ENCODE data around the gene GOT2.
"Not testable (repeated sequence)": the region's sequence is repeated elsewhere in the genome, so short reads cannot be mapped to it uniquely, and the experiment has no call there.

Gene GOT2

DNA sequence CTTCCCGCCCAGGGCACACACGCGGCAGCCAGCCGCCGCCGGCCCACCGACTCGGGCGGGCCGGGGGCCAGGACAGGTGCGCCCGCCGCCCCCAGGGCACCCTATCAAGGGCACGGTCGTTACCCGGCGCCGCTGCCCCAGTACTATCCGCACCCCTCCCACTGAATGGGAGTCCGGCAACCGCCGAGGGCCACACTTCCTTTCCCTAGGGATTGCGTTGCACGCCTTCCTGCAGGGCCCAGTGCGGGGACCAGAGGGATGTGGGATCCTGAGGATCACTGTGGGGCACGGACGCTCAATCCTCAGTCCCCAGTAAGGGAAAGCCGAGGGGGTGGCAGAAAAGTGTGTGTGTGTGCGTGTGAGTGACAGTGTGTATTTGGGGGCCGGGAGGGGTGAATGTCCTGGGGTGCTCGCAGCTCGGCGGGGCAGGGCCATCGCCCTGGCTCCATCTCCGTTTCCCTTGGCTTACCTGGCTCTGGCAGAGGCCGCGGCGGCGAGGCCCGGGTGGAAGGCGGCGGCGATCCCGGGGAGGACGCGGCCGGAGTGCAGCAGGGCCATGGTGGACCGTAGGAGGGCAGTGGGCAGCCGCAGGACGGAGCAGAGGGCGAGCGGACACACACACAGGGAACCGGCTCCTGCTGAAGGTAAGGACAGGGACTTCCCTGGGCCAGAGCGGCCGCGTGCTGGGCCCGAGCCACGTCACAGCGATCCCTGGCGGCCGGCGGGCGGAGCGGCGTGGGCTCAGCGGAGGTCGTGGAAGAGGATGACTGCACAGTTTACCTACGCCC is at the start of gene GOT2:
Gene GOT2 (minus strand): TSS at position 646 of the 788 bp plus-strand sequence. CDS start 88 bp downstream, at position 558.
- DNase-seq: peak; percentile 94 to 96
- TF ChIP-seq POLR2A (IDR thresholded peaks at IDR 0.05; ENCODE audit: low read length) (peak; percentile 80), GATA1 (IDR thresholded peaks at IDR 0.05; ENCODE audit: low read depth, low read length) (no peak)

GRCh38 chr16:58779291-58779690 is 45.2 kb upstream of the GOT2 start:
- DNase-seq: not testable (repeated sequence)

DNA sequence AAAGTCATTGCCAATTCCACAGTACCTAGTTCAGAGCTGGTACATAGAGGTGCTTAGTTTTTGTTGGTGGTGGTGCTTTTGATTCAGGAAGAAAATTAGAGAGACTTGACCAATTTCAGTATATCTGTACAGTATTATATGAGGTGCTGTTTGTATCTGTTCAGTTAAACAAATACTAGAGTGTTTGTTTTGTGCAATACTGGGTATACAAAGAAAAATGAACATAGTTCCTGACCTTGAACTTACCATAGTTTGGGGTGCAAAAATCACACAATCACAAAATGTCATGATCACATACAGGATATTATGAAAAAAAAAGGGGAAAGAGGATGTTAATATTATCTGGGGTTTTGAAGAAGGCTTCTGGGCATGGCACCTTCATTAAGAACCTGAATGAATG is 39.8 kb upstream of the GOT2 start:
- no peak for TF ChIP-seq POLR2A (IDR thresholded peaks at IDR 0.05; ENCODE audit: low read length)
- TF ChIP-seq GATA1 (IDR thresholded peaks at IDR 0.05; ENCODE audit: low read depth, low read length): no peak
- DNase-seq: no peak

- TF ChIP-seq GATA1 (IDR thresholded peaks at IDR 0.05; ENCODE audit: low read depth, low read length) (no peak), POLR2A (IDR thresholded peaks at IDR 0.05; ENCODE audit: low read length) (no peak)
- DNase-seq: no peak
Measured at GRCh38 chr16:58768145-58768544, 34.0 kb upstream of the GOT2 start.

GRCh38 chr16:58767581-58767980 is 33.5 kb upstream of the GOT2 start:
- TF ChIP-seq GATA1 (IDR thresholded peaks at IDR 0.05; ENCODE audit: low read depth, low read length) (no peak), POLR2A (IDR thresholded peaks at IDR 0.05; ENCODE audit: low read length) (no peak)

GRCh38 chr16:58756650-58757332 is 22.7 kb upstream of the GOT2 start:
- DNase-seq: no peak
- TF ChIP-seq GATA1 (IDR thresholded peaks at IDR 0.05; ENCODE audit: low read depth, low read length) (no peak), POLR2A (IDR thresholded peaks at IDR 0.05; ENCODE audit: low read length) (no peak)

More at GRCh38 chr16:58767581-58767980, 33.5 kb upstream of the GOT2 start:
- no peak for DNase-seq

DNA sequence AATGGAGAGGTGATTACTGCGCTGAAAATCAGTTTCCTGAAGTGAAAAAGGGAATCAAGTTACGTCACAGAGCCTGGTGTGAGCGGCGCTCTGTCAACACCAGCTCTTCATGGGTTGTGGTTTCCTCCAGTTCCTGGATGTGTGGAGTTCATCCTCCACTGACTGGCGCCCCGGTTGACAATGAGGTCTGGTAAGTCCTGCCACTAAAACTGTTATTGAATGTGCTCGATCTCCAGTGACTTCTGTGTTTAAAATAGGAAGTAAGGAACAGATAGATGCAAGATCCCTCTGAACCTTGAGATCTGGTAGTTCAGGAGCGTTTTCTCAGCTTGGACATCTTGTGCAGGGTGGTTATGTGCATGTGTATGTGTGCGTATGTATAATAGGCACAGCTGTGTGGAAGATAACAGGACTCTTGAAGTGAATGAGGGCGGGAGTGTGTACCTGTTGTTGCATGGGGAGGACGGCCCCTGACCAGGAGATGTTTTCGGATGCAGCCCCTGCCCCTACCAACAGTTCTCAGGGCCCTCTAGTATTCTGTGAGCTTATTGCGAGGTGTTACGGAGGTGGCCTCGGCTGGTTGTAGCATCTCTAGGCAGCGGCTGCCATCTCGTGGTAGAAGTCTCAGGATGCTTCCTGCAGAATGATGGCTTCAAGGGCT is 22.0 kb upstream of the GOT2 start:
- no peak for TF ChIP-seq GATA1 (IDR thresholded peaks at IDR 0.05; ENCODE audit: low read depth, low read length)
- no peak for TF ChIP-seq POLR2A (IDR thresholded peaks at IDR 0.05; ENCODE audit: low read length)
- peak; percentile 85 to 91 for DNase-seq

DNA sequence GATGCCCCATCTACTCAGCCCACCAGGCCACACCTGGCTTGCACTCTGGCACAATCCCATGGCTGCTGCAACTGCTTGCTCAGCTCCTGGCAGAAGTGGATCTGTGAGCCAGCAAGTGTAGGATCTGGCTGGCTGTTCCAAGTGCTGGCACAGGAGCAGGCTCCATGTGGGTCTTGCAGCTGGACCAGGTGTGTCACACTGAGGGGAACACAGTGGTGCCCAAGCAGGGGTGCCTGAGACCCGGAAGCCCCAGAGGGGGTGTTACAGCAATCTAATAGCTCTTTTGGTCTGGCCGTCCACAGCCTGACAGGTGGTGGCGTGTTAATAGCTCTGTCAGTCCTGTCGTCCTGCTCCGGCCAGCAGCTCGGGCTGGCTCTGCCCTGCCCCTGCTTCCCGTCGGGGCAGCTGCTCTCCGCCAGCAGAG is 19.6 kb upstream of the GOT2 start:
- TF ChIP-seq POLR2A (IDR thresholded peaks at IDR 0.05; ENCODE audit: low read length) (no peak), GATA1 (IDR thresholded peaks at IDR 0.05; ENCODE audit: low read depth, low read length) (no peak)
- no peak for DNase-seq

DNA sequence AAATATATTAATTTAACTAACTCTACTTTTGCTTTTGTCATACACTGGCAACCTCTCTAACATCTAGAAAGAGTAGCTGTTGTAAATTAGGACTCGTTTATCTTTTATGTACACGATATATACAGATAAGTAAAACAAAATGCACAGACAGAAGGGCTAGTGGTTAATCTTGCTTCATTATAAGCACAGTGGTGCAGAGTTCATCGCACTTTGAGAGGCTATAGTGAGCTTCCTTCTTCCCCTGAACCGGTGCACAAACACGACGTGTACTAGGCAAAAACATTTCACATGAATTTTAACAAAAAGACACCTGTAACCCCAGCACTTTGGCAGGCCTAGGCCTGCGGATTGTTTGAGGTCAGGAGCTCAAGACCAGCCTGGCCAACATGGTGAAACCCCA is 10.4 kb upstream of the GOT2 start:
- TF ChIP-seq GATA1 (IDR thresholded peaks at IDR 0.05; ENCODE audit: low read depth, low read length): no peak
- no peak for TF ChIP-seq POLR2A (IDR thresholded peaks at IDR 0.05; ENCODE audit: low read length)
- DNase-seq: no peak

GRCh38 chr16:58741976-58742375 is 7.9 kb upstream of the GOT2 start:
- TF ChIP-seq GATA1 (IDR thresholded peaks at IDR 0.05; ENCODE audit: low read depth, low read length): no peak
- DNase-seq: no peak

GRCh38 chr16:58741166-58741565 is 7.0 kb upstream of the GOT2 start:
- no peak for DNase-seq
- TF ChIP-seq POLR2A (IDR thresholded peaks at IDR 0.05; ENCODE audit: low read length) (no peak), GATA1 (IDR thresholded peaks at IDR 0.05; ENCODE audit: low read depth, low read length) (no peak)

DNA sequence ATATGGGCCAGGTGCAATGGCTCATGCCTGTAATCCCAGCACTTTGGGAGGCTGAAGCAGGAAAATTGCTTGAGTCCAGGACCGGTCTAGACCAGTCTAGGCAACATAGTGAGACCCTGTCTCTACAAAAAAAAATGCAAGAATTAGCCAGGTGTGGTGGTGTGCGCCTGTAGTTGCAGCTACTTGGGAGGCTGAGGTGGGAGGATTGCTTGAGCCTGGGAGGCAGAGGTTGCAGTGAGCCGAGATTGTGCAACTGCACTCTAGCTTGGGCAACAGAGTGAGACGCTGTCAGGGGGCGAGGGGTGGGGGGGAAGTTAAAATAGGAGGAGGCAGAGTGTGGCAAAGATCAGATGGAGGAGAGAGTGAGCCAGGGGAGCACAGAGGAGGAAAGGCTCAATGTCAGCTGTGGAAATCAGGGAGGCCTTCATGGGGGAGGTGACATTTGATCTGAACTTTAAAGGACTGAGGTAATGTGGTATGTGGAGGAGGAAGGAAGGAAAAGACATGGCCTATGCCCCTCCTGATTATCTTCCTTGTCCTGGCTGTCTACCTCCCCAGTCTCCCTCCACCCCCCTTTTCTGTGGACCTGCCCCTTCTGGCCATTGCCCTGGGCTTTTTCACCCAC is 4.7 kb upstream of the GOT2 start:
- DNase-seq: no peak
- TF ChIP-seq POLR2A (IDR thresholded peaks at IDR 0.05; ENCODE audit: low read length) (no peak), GATA1 (IDR thresholded peaks at IDR 0.05; ENCODE audit: low read depth, low read length) (no peak)

GRCh38 chr16:58736341-58736740 is 2.2 kb upstream of the GOT2 start:
- not testable (repeated sequence) for DNase-seq

DNA sequence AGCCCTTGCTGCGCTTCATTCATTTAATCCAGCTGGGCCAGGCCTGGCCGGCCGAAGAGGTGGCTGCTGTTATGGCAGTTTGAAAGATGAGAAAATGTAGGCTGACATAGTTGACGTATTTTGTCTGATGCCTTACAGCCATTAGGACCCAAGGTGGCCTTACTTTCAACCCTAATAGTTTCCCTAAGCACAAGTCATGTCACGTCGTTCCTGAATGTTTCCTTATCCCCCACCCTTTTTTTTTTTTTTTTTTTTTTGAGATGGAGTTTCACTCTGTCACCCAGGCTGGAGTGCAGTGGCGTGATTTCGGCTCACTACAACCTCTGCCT is 307 bp upstream of the GOT2 start:
- no peak for DNase-seq
- TF ChIP-seq GATA1 (IDR thresholded peaks at IDR 0.05; ENCODE audit: low read depth, low read length) (no peak), POLR2A (IDR thresholded peaks at IDR 0.05; ENCODE audit: low read length) (no peak)
